Trophoblast cell (in vitro differentiated cells and primary cell): ENCODE results near the gene VGLL3.

Experiments
- DNase-seq, 2 donors: peaks; one replicate each; pipeline ENCODE4 v3.0.0-alpha.2; 2016
- H2AFZ ChIP-seq: 2 replicates; pipeline ENCODE4 v1.6.1; 2013; ENCODE audit warnings: low read length, moderate library complexity, mild to moderate bottlenecking; ENCODE audit not compliant: insufficient read depth, poor library complexity
- H2AK5ac ChIP-seq: 2 replicates; pipeline ENCODE4 v1.6.1; 2013; ENCODE audit warnings: mild to moderate bottlenecking, low read length
- H2BK120ac ChIP-seq: 2 replicates; pipeline ENCODE4 v1.6.1; 2013; ENCODE audit warnings: low read length, mild to moderate bottlenecking, moderate library complexity; ENCODE audit not compliant: insufficient read depth, poor library complexity
- H2BK12ac ChIP-seq: 2 replicates; pipeline ENCODE4 v1.6.1; 2013; ENCODE audit warnings: mild to moderate bottlenecking, low read length, moderate library complexity
- H2BK5ac ChIP-seq: 2 replicates; pipeline ENCODE4 v1.6.1; 2013; ENCODE audit warnings: low read length, low read depth, moderate library complexity, mild to moderate bottlenecking; ENCODE audit not compliant: poor library complexity
- H3K14ac ChIP-seq: 2 replicates; pipeline ENCODE4 v1.6.1; 2013; ENCODE audit warnings: mild to moderate bottlenecking, low read length
- H3K18ac ChIP-seq: 2 replicates; pipeline ENCODE4 v1.6.1; 2013; ENCODE audit warnings: mild to moderate bottlenecking, low read length
- H3K23ac ChIP-seq: 2 replicates; pipeline ENCODE4 v1.6.1; 2013; ENCODE audit warnings: low read length
- H3K27ac ChIP-seq: 2 replicates; pipeline ENCODE4 v1.5.1; 2013; ENCODE audit warnings: low read depth, mild to moderate bottlenecking, inconsistent platforms, low read length, moderate library complexity
- H3K27me3 ChIP-seq: 2 replicates; pipeline ENCODE4 v1.6.1; 2013; ENCODE audit warnings: inconsistent platforms, mild to moderate bottlenecking, low read length, moderate library complexity; ENCODE audit not compliant: insufficient read depth
- H3K36me3 ChIP-seq, 2 experiments: 1 replicate in 1 of 2; 2 replicates in 1 of 2; pipeline ENCODE4 v1.6.1; 2013; ENCODE audit warnings: low read length in 2 of 2, mild to moderate bottlenecking in 2 of 2, moderate library complexity in 1 of 2; ENCODE audit not compliant: insufficient read depth in 2 of 2, control insufficient read depth in 1 of 2
- H3K4ac ChIP-seq: 2 replicates; pipeline ENCODE4 v1.6.1; 2013; ENCODE audit warnings: low read depth, mild to moderate bottlenecking, low read length, moderate library complexity
- H3K4me1 ChIP-seq, 2 experiments: 1 replicate in 1 of 2; 2 replicates in 1 of 2; pipeline ENCODE4 v1.6.1; 2013; ENCODE audit warnings: low read length in 2 of 2, mild to moderate bottlenecking in 2 of 2, moderate library complexity in 1 of 2; ENCODE audit not compliant: insufficient read depth in 2 of 2, control insufficient read depth in 1 of 2
- H3K4me2 ChIP-seq: 2 replicates; pipeline ENCODE4 v1.6.1; 2013; ENCODE audit warnings: inconsistent platforms, mild to moderate bottlenecking, low read length, moderate library complexity
- H3K4me3 ChIP-seq: 2 replicates; pipeline ENCODE4 v1.5.1; 2013; ENCODE audit warnings: mild to moderate bottlenecking, low read depth, low read length, inconsistent platforms
- H3K79me1 ChIP-seq: one replicate; pipeline ENCODE4 v1.6.1; 2013; ENCODE audit warnings: low read length
- H3K79me2 ChIP-seq: 2 replicates; pipeline ENCODE4 v1.6.1; 2013; ENCODE audit warnings: low read length, mild to moderate bottlenecking; ENCODE audit not compliant: control insufficient read depth, insufficient read depth, poor library complexity
- H3K9ac ChIP-seq: 2 replicates; pipeline ENCODE4 v1.6.1; 2013; ENCODE audit warnings: mild to moderate bottlenecking, low read length
- H3K9me3 ChIP-seq: 2 replicates; pipeline ENCODE4 v1.6.1; 2013; ENCODE audit warnings: low read depth, mild to moderate bottlenecking, control low read depth, inconsistent platforms, low read length; ENCODE audit not compliant: insufficient read depth
- H4K12ac ChIP-seq: 2 replicates; pipeline ENCODE4 v1.6.1; 2013; ENCODE audit warnings: low read depth, mild to moderate bottlenecking, low read length, moderate library complexity
- H4K8ac ChIP-seq: 2 replicates; pipeline ENCODE4 v1.6.1; 2013; ENCODE audit warnings: low read depth, mild to moderate bottlenecking, low read length, moderate library complexity
- H4K91ac ChIP-seq: one replicate; pipeline ENCODE4 v1.6.1; 2013; ENCODE audit warnings: low read depth, mild to moderate bottlenecking, low read length, moderate library complexity
- WGBS: extraction: QIAGEN DNeasy Blood & Tissue Kit; methylation state at CpG from one replicate; pipeline ENCODE4 v1.1.7; 2013; ENCODE audit warnings: missing lambda C conversion rate; ENCODE audit not compliant: insufficient read length, insufficient coverage; ENCODE audit errors: extremely low coverage; 5-methylcytosine and 5-hydroxymethylcytosine counted together

The VGLL3 gene

DNA sequence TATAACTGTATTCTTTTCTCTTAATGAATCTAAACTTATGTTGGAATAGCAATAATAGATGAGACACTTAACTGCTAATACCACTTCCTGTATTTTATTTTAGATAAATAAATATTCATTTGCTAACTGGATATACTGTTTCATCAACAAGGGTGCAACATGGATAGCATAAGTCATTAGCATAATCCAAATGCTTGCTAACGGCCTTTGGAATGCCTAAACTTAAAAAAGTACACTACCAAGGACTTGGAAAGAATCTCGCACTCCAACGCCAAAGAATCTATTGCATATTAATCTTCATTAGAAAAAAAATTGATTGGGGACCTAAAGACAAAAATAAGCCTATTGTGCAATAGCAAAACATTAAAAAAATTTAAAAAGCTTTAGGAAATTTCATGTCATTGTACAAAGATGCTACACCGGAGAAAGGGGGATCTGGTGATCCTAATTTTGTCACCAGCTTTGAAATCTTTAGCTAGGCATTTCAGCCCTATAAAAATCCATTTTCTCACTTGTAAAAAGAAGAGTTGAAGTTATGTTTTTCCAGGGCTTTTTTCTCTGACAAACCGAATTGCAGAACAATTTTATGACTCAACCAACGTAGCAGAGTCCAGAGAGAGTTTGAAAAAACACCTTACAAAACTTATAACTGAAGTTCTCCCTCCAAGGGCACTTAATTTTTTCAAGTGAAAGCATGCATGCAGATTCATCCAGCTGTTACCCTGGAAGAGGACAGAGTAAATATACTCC lies 4.1 kb downstream of the VGLL3 start:
- H3K9me3 ChIP-seq, result no peaks in the 10 kb centered on the region
- no peak overlapping the region for H2BK12ac ChIP-seq
- peaks cover 8% of the 10 kb centered on the region for H3K79me1 ChIP-seq
- no peak overlapping the region for H4K91ac ChIP-seq
- H2BK120ac ChIP-seq, result no peak overlapping the region
- H3K9ac ChIP-seq, result no peak overlapping the region
- H4K8ac ChIP-seq, result no peak overlapping the region
- H3K27ac ChIP-seq, result no peak overlapping the region
- DNase-seq, result peak in 1 of 2 donors; percentile 26
- H3K27me3 ChIP-seq, result no peaks in the 10 kb centered on the region
- no peak overlapping the region for H3K14ac ChIP-seq
- H3K23ac ChIP-seq, result no peak overlapping the region
- no peak overlapping the region for H2AFZ ChIP-seq
- H3K18ac ChIP-seq, result no peak overlapping the region
- no peak overlapping the region for H2BK5ac ChIP-seq
- no peak overlapping the region for H3K4me3 ChIP-seq
- no peak overlapping the region for H4K12ac ChIP-seq
- H3K79me2 ChIP-seq, result peaks cover 2% of the 10 kb centered on the region
- H3K4ac ChIP-seq, result no peak overlapping the region
- H3K4me2 ChIP-seq, result no peak overlapping the region
- H2AK5ac ChIP-seq, result no peak overlapping the region
- H3K36me3 ChIP-seq, result no peaks in the 10 kb centered on the region
- peaks cover 0 to 7% of the 10 kb centered on the region in 2 experiments for H3K4me1 ChIP-seq
- WGBS, result no CpG with 5 or more reads among the region's 6 CpGs

DNA sequence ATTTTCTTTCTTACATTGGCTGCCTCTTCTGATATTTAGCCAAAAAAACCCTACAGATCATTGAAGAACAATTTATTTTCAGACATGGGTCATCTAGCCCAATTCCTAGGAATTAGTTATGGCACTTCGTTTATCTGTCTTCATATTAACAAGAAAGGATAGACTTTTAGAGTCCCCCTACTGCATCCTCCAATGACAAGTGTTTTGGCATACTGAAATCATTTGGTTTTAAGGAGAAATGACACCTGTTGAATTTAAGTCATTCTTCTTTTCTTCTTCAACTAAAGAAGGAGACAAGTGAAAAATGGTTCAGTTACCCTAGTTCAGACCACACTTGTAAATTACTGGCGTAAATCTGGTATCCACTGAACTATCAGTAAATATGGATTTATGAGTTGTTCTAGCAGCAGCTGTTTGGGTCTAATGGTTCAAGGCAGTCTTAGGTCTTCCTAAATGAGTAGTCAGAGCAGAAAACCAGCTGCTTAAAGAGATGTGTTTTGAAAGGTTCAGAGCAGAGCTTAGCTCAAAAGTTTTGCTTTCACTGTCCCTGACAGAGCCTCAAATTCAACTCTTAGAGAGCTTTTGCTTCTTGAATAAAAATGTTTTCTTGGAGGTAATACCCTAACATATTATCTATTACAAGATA lies 5.6 kb downstream of the VGLL3 start:
- WGBS, result no CpG with 5 or more reads among the region's 2 CpGs
- H4K12ac ChIP-seq, result no peak overlapping the region
- no peak overlapping the region for H4K91ac ChIP-seq
- no peak overlapping the region for H3K9ac ChIP-seq
- no peak overlapping the region for H3K4me3 ChIP-seq
- no peak overlapping the region for H2BK12ac ChIP-seq
- H2BK5ac ChIP-seq, result no peak overlapping the region
- no peaks in the 10 kb centered on the region for H3K27me3 ChIP-seq
- peaks cover 0 to 2% of the 10 kb centered on the region in 2 experiments for H3K4me1 ChIP-seq
- H3K23ac ChIP-seq, result no peak overlapping the region
- H4K8ac ChIP-seq, result no peak overlapping the region
- no peak overlapping the region for H2BK120ac ChIP-seq
- H3K9me3 ChIP-seq, result no peaks in the 10 kb centered on the region
- H3K36me3 ChIP-seq, result no peaks in the 10 kb centered on the region
- H2AK5ac ChIP-seq, result no peak overlapping the region
- no peak for DNase-seq
- H3K79me1 ChIP-seq, result peaks cover 2% of the 10 kb centered on the region
- H2AFZ ChIP-seq, result no peak overlapping the region
- no peak overlapping the region for H3K4ac ChIP-seq
- H3K4me2 ChIP-seq, result no peak overlapping the region
- no peak overlapping the region for H3K18ac ChIP-seq
- no peak overlapping the region for H3K27ac ChIP-seq
- no peak overlapping the region for H3K14ac ChIP-seq
- H3K79me2 ChIP-seq, result no peaks in the 10 kb centered on the region

DNA sequence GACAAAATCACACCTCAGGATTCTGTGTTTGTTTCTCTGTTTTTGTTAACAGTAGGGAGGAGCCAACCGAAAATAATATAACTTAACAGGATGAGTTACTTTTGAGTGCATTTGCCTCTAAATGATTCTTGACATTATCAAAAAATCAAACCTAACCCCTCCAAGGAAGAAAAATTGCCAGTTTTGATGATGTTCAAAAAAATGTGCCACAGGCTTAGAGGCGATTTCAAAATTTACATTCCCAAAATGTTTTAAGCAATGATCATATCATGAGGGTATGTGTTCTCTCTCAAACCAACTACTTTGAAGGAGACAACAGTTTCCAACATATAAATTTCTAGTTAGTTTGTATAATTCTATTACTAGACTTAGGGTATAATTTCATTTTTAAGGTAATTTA lies 6.7 kb downstream of the VGLL3 start:
- Histone ChIP-seq H3K4me2 (no peak overlapping the region), H3K27ac (no peak overlapping the region), H2BK12ac (no peak overlapping the region), H4K8ac (no peak overlapping the region), H3K27me3 (no peaks in the 10 kb centered on the region), H3K14ac (no peak overlapping the region), H3K9me3 (no peaks in the 10 kb centered on the region), H3K79me2 (no peaks in the 10 kb centered on the region), H2BK5ac (no peak overlapping the region), H2AK5ac (no peak overlapping the region), H3K36me3 (no peaks in the 10 kb centered on the region), H4K12ac (no peak overlapping the region), H3K79me1 (no peaks in the 10 kb centered on the region), H3K23ac (no peak overlapping the region), H2AFZ (no peak overlapping the region), H2BK120ac (no peak overlapping the region), H4K91ac (no peak overlapping the region), H3K4me1 (no peaks in the 10 kb centered on the region), H3K4ac (no peak overlapping the region), H3K18ac (no peak overlapping the region), H3K9ac (no peak overlapping the region), H3K4me3 (no peak overlapping the region)
- WGBS, result no CpG with 5 or more reads among the region's 2 CpGs
- DNase-seq, result peak in 1 of 2 donors; percentile 88

DNA sequence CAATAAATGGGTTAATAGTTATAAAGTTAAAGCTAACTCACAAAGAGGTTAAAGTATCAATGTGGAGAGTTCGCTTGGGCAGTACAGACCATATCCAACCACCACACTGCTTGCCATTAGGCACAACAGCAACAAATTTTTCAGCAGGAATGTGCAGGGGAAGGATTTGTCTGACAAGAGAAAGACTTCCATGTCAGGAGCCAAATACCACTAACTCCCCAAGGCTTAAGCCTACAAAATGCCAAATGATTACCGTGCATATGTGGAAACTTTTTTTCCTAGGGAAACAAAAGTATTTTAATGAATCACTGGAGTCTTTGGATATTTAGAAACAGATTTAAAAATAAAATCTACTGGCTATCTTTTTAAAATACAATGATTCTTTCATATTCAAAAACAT lies 8.1 kb downstream of the VGLL3 start:
- no peak overlapping the region for H2BK12ac ChIP-seq
- H3K4me2 ChIP-seq, result no peak overlapping the region
- no peak overlapping the region for H3K4me3 ChIP-seq
- H2BK5ac ChIP-seq, result no peak overlapping the region
- H3K23ac ChIP-seq, result no peak overlapping the region
- H3K9me3 ChIP-seq, result no peaks in the 10 kb centered on the region
- no peak overlapping the region for H3K18ac ChIP-seq
- no peak overlapping the region for H4K12ac ChIP-seq
- no peak overlapping the region for H2BK120ac ChIP-seq
- no peak overlapping the region for H4K91ac ChIP-seq
- H3K9ac ChIP-seq, result no peak overlapping the region
- no peak overlapping the region for H3K14ac ChIP-seq
- peak in 1 of 2 donors; percentile 70 for DNase-seq
- H2AK5ac ChIP-seq, result no peak overlapping the region
- H2AFZ ChIP-seq, result no peak overlapping the region
- H3K79me1 ChIP-seq, result no peaks in the 10 kb centered on the region
- no peak overlapping the region for H3K4ac ChIP-seq
- no peak overlapping the region for H4K8ac ChIP-seq
- no peaks in the 10 kb centered on the region for H3K27me3 ChIP-seq
- H3K27ac ChIP-seq, result no peak overlapping the region
- no peaks in the 10 kb centered on the region for H3K36me3 ChIP-seq
- no peaks in the 10 kb centered on the region for H3K4me1 ChIP-seq
- WGBS, result no CpG with 5 or more reads among the region's 2 CpGs
- H3K79me2 ChIP-seq, result no peaks in the 10 kb centered on the region
